Measurements from ENCODE around the gene GYS1. TPM values are rescaled to one million over a fixed set of nuclear protein-coding genes. Genes with fewer than 3 reads are reported as not detected.

Gene GYS1
- polyA plus RNA-seq, 1 donor, result 39.1 TPM

GRCh38 chr19:48988286-48988685 lies 4.8 kb downstream of the GYS1 start:
- WGBS (ENCODE audit: insufficient coverage, low lambda C conversion rate), result no CpG with 5 or more reads among the region's 7 CpGs
- Histone ChIP-seq H3K9me3 (ENCODE audit: control insufficient read depth, low read depth, low read length) (no peaks in the 10 kb centered on the region), H3K4me1 (ENCODE audit: control insufficient read depth, insufficient read depth, low read length) (peaks cover 14% of the 10 kb centered on the region), H3K4me3 (ENCODE audit: low read length) (no peak overlapping the region), H3K36me3 (ENCODE audit: control insufficient read depth, insufficient read depth, low read length) (peaks cover 59% of the 10 kb centered on the region), H3K27me3 (ENCODE audit: control insufficient read depth, insufficient read depth, low read length) (no peaks in the 10 kb centered on the region), H3K27ac (ENCODE audit: low read length) (no peak overlapping the region)
- no peak for DNase-seq

- no peak for DNase-seq
- Histone ChIP-seq H3K36me3 (ENCODE audit: control insufficient read depth, insufficient read depth, low read length) (peaks cover 68% of the 10 kb centered on the region), H3K4me3 (ENCODE audit: low read length) (no peak overlapping the region), H3K4me1 (ENCODE audit: control insufficient read depth, insufficient read depth, low read length) (peaks cover 14% of the 10 kb centered on the region), H3K27ac (ENCODE audit: low read length) (no peak overlapping the region), H3K9me3 (ENCODE audit: control insufficient read depth, low read depth, low read length) (no peaks in the 10 kb centered on the region), H3K27me3 (ENCODE audit: control insufficient read depth, insufficient read depth, low read length) (no peaks in the 10 kb centered on the region)
- 92% methylated on average over 2 of the region's 7 CpGs for WGBS (ENCODE audit: insufficient coverage, low lambda C conversion rate)
These were observed 5.8 kb downstream of the GYS1 start for GRCh38 chr19:48987323-48987722.

- no peak for DNase-seq
- Histone ChIP-seq H3K4me1 (ENCODE audit: control insufficient read depth, insufficient read depth, low read length) (peaks cover 4% of the 10 kb centered on the region), H3K9me3 (ENCODE audit: control insufficient read depth, low read depth, low read length) (no peaks in the 10 kb centered on the region), H3K27ac (ENCODE audit: low read length) (no peak overlapping the region), H3K4me3 (ENCODE audit: low read length) (no peak overlapping the region), H3K27me3 (ENCODE audit: control insufficient read depth, insufficient read depth, low read length) (no peaks in the 10 kb centered on the region), H3K36me3 (ENCODE audit: control insufficient read depth, insufficient read depth, low read length) (peaks cover 78% of the 10 kb centered on the region)
- WGBS (ENCODE audit: insufficient coverage, low lambda C conversion rate), result no CpG with 5 or more reads among the region's 3 CpGs
These were observed 6.9 kb downstream of the GYS1 start for GRCh38 chr19:48986211-48986610.

- no peak for DNase-seq
- H3K36me3 ChIP-seq (ENCODE audit: control insufficient read depth, insufficient read depth, low read length), result peaks cover 79% of the 10 kb centered on the region
- no peaks in the 10 kb centered on the region for H3K27me3 ChIP-seq (ENCODE audit: control insufficient read depth, insufficient read depth, low read length)
- H3K27ac ChIP-seq (ENCODE audit: low read length), result no peak overlapping the region
- H3K4me1 ChIP-seq (ENCODE audit: control insufficient read depth, insufficient read depth, low read length), result no peaks in the 10 kb centered on the region
- H3K9me3 ChIP-seq (ENCODE audit: control insufficient read depth, low read depth, low read length), result no peaks in the 10 kb centered on the region
- H3K4me3 ChIP-seq (ENCODE audit: low read length), result no peak overlapping the region
- no CpG with 5 or more reads among the region's 13 CpGs for WGBS (ENCODE audit: insufficient coverage, low lambda C conversion rate)
These were observed 7.4 kb downstream of the GYS1 start for GRCh38 chr19:48985711-48986110.

- no peak overlapping the region for H3K4me3 ChIP-seq (ENCODE audit: low read length)
- DNase-seq, result no peak
- no peaks in the 10 kb centered on the region for H3K9me3 ChIP-seq (ENCODE audit: control insufficient read depth, low read depth, low read length)
- no CpG with 5 or more reads among the region's 9 CpGs for WGBS (ENCODE audit: insufficient coverage, low lambda C conversion rate)
- no peak overlapping the region for H3K27ac ChIP-seq (ENCODE audit: low read length)
- no peaks in the 10 kb centered on the region for H3K4me1 ChIP-seq (ENCODE audit: control insufficient read depth, insufficient read depth, low read length)
- peaks cover 71% of the 10 kb centered on the region for H3K36me3 ChIP-seq (ENCODE audit: control insufficient read depth, insufficient read depth, low read length)
- no peaks in the 10 kb centered on the region for H3K27me3 ChIP-seq (ENCODE audit: control insufficient read depth, insufficient read depth, low read length)
These were observed 10.8 kb downstream of the GYS1 start for GRCh38 chr19:48982280-48982679.

- H3K4me1 ChIP-seq (ENCODE audit: control insufficient read depth, insufficient read depth, low read length), result no peaks in the 10 kb centered on the region
- H3K27me3 ChIP-seq (ENCODE audit: control insufficient read depth, insufficient read depth, low read length), result no peaks in the 10 kb centered on the region
- H3K4me3 ChIP-seq (ENCODE audit: low read length), result no peak overlapping the region
- H3K36me3 ChIP-seq (ENCODE audit: control insufficient read depth, insufficient read depth, low read length), result peaks cover 62% of the 10 kb centered on the region
- no peak overlapping the region for H3K27ac ChIP-seq (ENCODE audit: low read length)
- DNase-seq, result no peak
- H3K9me3 ChIP-seq (ENCODE audit: control insufficient read depth, low read depth, low read length), result no peaks in the 10 kb centered on the region
- WGBS (ENCODE audit: insufficient coverage, low lambda C conversion rate), result no CpG with 5 or more reads among the region's 2 CpGs
These were observed 16.0 kb downstream of the GYS1 start for GRCh38 chr19:48977061-48977460.

GRCh38 chr19:48975947-48976847 lies 16.9 kb downstream of the GYS1 start:
- Histone ChIP-seq H3K36me3 (ENCODE audit: control insufficient read depth, insufficient read depth, low read length) (peaks cover 54% of the 10 kb centered on the region), H3K27ac (ENCODE audit: low read length) (no peak overlapping the region)
- no peak for DNase-seq

GRCh38 chr19:48970923-48971395 lies 22.1 kb downstream of the GYS1 start:
- no CpG with 5 or more reads among the region's 19 CpGs for WGBS (ENCODE audit: insufficient coverage, low lambda C conversion rate)
- H3K36me3 ChIP-seq (ENCODE audit: control insufficient read depth, insufficient read depth, low read length), result peaks cover 64% of the 10 kb centered on the region
- peak; percentile 76 to 79 for DNase-seq

More at GRCh38 chr19:48975947-48976847, 16.9 kb downstream of the GYS1 start:
- no peaks in the 10 kb centered on the region for H3K9me3 ChIP-seq (ENCODE audit: control insufficient read depth, low read depth, low read length)
- WGBS (ENCODE audit: insufficient coverage, low lambda C conversion rate), result 100% methylated on average over 3 of the region's 13 CpGs
- H3K4me3 ChIP-seq (ENCODE audit: low read length), result no peak overlapping the region
- H3K4me1 ChIP-seq (ENCODE audit: control insufficient read depth, insufficient read depth, low read length), result no peaks in the 10 kb centered on the region
- no peaks in the 10 kb centered on the region for H3K27me3 ChIP-seq (ENCODE audit: control insufficient read depth, insufficient read depth, low read length)

GRCh38 chr19:48970139-48970766 lies 22.9 kb downstream of the GYS1 start:
- Histone ChIP-seq H3K4me1 (ENCODE audit: control insufficient read depth, insufficient read depth, low read length) (peaks cover 2% of the 10 kb centered on the region), H3K4me3 (ENCODE audit: low read length) (no peak overlapping the region), H3K9me3 (ENCODE audit: control insufficient read depth, low read depth, low read length) (peaks cover 10% of the 10 kb centered on the region), H3K36me3 (ENCODE audit: control insufficient read depth, insufficient read depth, low read length) (peaks cover 67% of the 10 kb centered on the region), H3K27me3 (ENCODE audit: control insufficient read depth, insufficient read depth, low read length) (no peaks in the 10 kb centered on the region), H3K27ac (ENCODE audit: low read length) (no peak overlapping the region)
- WGBS (ENCODE audit: insufficient coverage, low lambda C conversion rate), result 100% methylated on average over 4 of the region's 23 CpGs
- DNase-seq, result no peak

More at GRCh38 chr19:48970923-48971395, 22.1 kb downstream of the GYS1 start:
- Histone ChIP-seq H3K9me3 (ENCODE audit: control insufficient read depth, low read depth, low read length) (peaks cover 10% of the 10 kb centered on the region), H3K4me1 (ENCODE audit: control insufficient read depth, insufficient read depth, low read length) (peaks cover 2% of the 10 kb centered on the region), H3K27me3 (ENCODE audit: control insufficient read depth, insufficient read depth, low read length) (no peaks in the 10 kb centered on the region), H3K27ac (ENCODE audit: low read length) (no peak overlapping the region), H3K4me3 (ENCODE audit: low read length) (no peak overlapping the region)

- peaks cover 63% of the 10 kb centered on the region for H3K36me3 ChIP-seq (ENCODE audit: control insufficient read depth, insufficient read depth, low read length)
- H3K4me1 ChIP-seq (ENCODE audit: control insufficient read depth, insufficient read depth, low read length), result peaks cover 5% of the 10 kb centered on the region
- DNase-seq, result no peak
- no CpG with 5 or more reads among the region's 45 CpGs for WGBS (ENCODE audit: insufficient coverage, low lambda C conversion rate)
- no peak overlapping the region for H3K27ac ChIP-seq (ENCODE audit: low read length)
- H3K4me3 ChIP-seq (ENCODE audit: low read length), result no peak overlapping the region
- peaks cover 13% of the 10 kb centered on the region for H3K9me3 ChIP-seq (ENCODE audit: control insufficient read depth, low read depth, low read length)
- no peaks in the 10 kb centered on the region for H3K27me3 ChIP-seq (ENCODE audit: control insufficient read depth, insufficient read depth, low read length)
These were observed 23.6 kb downstream of the GYS1 start for GRCh38 chr19:48969276-48970138.

All from large intestine (tissue), 3 donors.